ENCODE data around the gene GTF2A1.

The GTF2A1 gene

GRCh38 chr14:81162941-81163340 is 57.8 kb downstream of the GTF2A1 start:
- Histone ChIP-seq H3K4me3 (ENCODE audit: low read length) (no peak overlapping the region), H3K9ac (ENCODE audit: low read depth, low read length) (no peak overlapping the region), H3K4me1 (ENCODE audit: insufficient read depth, low read length) (no peaks in the 10 kb centered on the region), H3K36me3 (ENCODE audit: insufficient read depth, low read length) (no peaks in the 10 kb centered on the region), H3K9me3 (ENCODE audit: insufficient read depth, low read depth, low read length) (no peaks in the 10 kb centered on the region), H3K27me3 (ENCODE audit: insufficient read depth, low read length) (no peaks in the 10 kb centered on the region), H3K27ac (ENCODE audit: low read depth, low read length) (no peak overlapping the region)
- 92% methylated on average over 3 of the region's 3 CpGs for WGBS

DNA sequence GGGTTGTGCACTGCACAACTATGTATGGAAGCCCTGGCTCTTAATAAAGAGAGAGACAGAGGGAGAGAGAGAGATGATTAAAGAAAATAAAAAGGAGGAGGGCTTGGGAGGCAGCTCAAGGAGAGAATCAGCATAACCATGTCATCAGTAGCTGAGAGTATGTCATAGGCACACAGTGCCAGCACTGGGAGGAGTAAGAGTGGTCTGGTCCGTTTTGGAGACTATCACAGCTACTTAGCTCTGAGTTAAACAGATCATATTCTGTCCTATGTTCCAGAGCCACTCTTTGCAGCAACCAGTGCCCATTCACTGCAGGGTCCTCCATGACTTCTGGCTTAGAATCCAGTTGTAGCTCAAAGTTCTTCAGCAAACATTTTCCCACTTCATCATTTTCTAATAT is 59.0 kb downstream of the GTF2A1 start:
- no peaks in the 10 kb centered on the region for H3K4me1 ChIP-seq (ENCODE audit: insufficient read depth, low read length)
- no peaks in the 10 kb centered on the region for H3K36me3 ChIP-seq (ENCODE audit: insufficient read depth, low read length)
- H3K27me3 ChIP-seq (ENCODE audit: insufficient read depth, low read length), result no peaks in the 10 kb centered on the region
- no peak overlapping the region for H3K9ac ChIP-seq (ENCODE audit: low read depth, low read length)
- H3K27ac ChIP-seq (ENCODE audit: low read depth, low read length), result no peak overlapping the region
- no peak overlapping the region for H3K4me3 ChIP-seq (ENCODE audit: low read length)
- WGBS, result 65% methylated on average over 1 of the region's 1 CpG
- H3K9me3 ChIP-seq (ENCODE audit: insufficient read depth, low read depth, low read length), result no peaks in the 10 kb centered on the region

DNA sequence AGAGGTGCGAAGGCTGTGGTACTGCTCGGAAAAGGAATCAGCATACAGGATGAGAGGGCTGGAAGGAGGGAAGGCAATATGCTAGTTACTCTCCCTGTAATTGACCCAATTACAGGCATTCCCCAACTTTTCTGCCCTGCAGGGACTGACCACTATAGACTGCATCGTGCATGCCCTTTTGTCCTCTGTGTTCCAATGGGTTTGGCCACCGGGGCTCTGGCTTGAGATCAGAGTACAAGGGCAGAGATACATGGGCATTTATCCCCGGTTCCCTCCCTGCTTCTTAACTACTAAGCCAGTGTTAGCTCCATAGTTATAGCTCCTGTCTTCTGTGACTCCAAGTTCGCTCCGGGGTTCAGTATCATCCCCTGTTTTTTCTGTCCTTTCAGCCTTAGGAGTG is 59.7 kb downstream of the GTF2A1 start:
- H3K4me1 ChIP-seq (ENCODE audit: insufficient read depth, low read length), result no peaks in the 10 kb centered on the region
- no peaks in the 10 kb centered on the region for H3K27me3 ChIP-seq (ENCODE audit: insufficient read depth, low read length)
- no peak overlapping the region for H3K4me3 ChIP-seq (ENCODE audit: low read length)
- no peak overlapping the region for H3K9ac ChIP-seq (ENCODE audit: low read depth, low read length)
- no peak overlapping the region for H3K27ac ChIP-seq (ENCODE audit: low read depth, low read length)
- H3K36me3 ChIP-seq (ENCODE audit: insufficient read depth, low read length), result no peaks in the 10 kb centered on the region
- no peaks in the 10 kb centered on the region for H3K9me3 ChIP-seq (ENCODE audit: insufficient read depth, low read depth, low read length)
- WGBS, result 92% methylated on average over 7 of the region's 7 CpGs

GRCh38 chr14:81157431-81157830 is 63.3 kb downstream of the GTF2A1 start:
- 94% methylated on average over 1 of the region's 1 CpG for WGBS
- H3K9ac ChIP-seq (ENCODE audit: low read depth, low read length), result no peak overlapping the region
- H3K27ac ChIP-seq (ENCODE audit: low read depth, low read length), result no peak overlapping the region

GRCh38 chr14:81153187-81153586 is 67.6 kb downstream of the GTF2A1 start:
- 77% methylated on average over 1 of the region's 1 CpG for WGBS
- H3K4me3 ChIP-seq (ENCODE audit: low read length), result no peak overlapping the region
- no peak overlapping the region for H3K27ac ChIP-seq (ENCODE audit: low read depth, low read length)
- H3K36me3 ChIP-seq (ENCODE audit: insufficient read depth, low read length), result no peaks in the 10 kb centered on the region
- no peaks in the 10 kb centered on the region for H3K27me3 ChIP-seq (ENCODE audit: insufficient read depth, low read length)
- H3K4me1 ChIP-seq (ENCODE audit: insufficient read depth, low read length), result no peaks in the 10 kb centered on the region
- H3K9me3 ChIP-seq (ENCODE audit: insufficient read depth, low read depth, low read length), result no peaks in the 10 kb centered on the region
- H3K9ac ChIP-seq (ENCODE audit: low read depth, low read length), result no peak overlapping the region

More at GRCh38 chr14:81157431-81157830, 63.3 kb downstream of the GTF2A1 start:
- Histone ChIP-seq H3K36me3 (ENCODE audit: insufficient read depth, low read length) (no peaks in the 10 kb centered on the region), H3K4me1 (ENCODE audit: insufficient read depth, low read length) (no peaks in the 10 kb centered on the region), H3K9me3 (ENCODE audit: insufficient read depth, low read depth, low read length) (no peaks in the 10 kb centered on the region), H3K27me3 (ENCODE audit: insufficient read depth, low read length) (no peaks in the 10 kb centered on the region), H3K4me3 (ENCODE audit: low read length) (no peak overlapping the region)

DNA sequence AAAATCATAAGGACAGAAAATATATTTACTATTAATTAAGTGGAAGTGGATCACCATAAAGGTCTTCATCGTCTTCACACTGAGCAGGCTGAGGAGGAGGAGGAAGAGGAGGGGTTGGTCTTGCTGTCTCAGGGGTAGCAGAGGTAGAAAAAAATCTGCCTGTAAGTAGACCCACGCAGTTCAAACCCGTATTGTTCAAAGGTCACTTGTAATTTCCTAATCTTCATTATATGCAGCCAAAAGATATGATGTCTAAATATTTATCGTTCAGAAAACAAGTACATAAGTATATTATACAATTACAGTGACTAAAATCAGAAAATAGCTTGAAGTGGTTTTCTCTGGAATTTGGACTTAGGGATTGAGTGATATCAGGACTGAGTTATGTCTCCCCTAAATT is 72.1 kb downstream of the GTF2A1 start:
- Histone ChIP-seq H3K36me3 (ENCODE audit: insufficient read depth, low read length) (no peaks in the 10 kb centered on the region), H3K27me3 (ENCODE audit: insufficient read depth, low read length) (no peaks in the 10 kb centered on the region), H3K9ac (ENCODE audit: low read depth, low read length) (no peak overlapping the region), H3K27ac (ENCODE audit: low read depth, low read length) (no peak overlapping the region), H3K4me1 (ENCODE audit: insufficient read depth, low read length) (no peaks in the 10 kb centered on the region), H3K9me3 (ENCODE audit: insufficient read depth, low read depth, low read length) (no peaks in the 10 kb centered on the region), H3K4me3 (ENCODE audit: low read length) (no peak overlapping the region)
- 90% methylated on average over 3 of the region's 4 CpGs for WGBS

GRCh38 chr14:81147140-81147897 is 73.4 kb downstream of the GTF2A1 start:
- Histone ChIP-seq H3K27ac (ENCODE audit: low read depth, low read length) (no peak overlapping the region), H3K9ac (ENCODE audit: low read depth, low read length) (no peak overlapping the region), H3K9me3 (ENCODE audit: insufficient read depth, low read depth, low read length) (no peaks in the 10 kb centered on the region), H3K36me3 (ENCODE audit: insufficient read depth, low read length) (no peaks in the 10 kb centered on the region), H3K4me3 (ENCODE audit: low read length) (no peak overlapping the region), H3K4me1 (ENCODE audit: insufficient read depth, low read length) (no peaks in the 10 kb centered on the region), H3K27me3 (ENCODE audit: insufficient read depth, low read length) (no peaks in the 10 kb centered on the region)
- 74% methylated on average over 2 of the region's 2 CpGs for WGBS

DNA sequence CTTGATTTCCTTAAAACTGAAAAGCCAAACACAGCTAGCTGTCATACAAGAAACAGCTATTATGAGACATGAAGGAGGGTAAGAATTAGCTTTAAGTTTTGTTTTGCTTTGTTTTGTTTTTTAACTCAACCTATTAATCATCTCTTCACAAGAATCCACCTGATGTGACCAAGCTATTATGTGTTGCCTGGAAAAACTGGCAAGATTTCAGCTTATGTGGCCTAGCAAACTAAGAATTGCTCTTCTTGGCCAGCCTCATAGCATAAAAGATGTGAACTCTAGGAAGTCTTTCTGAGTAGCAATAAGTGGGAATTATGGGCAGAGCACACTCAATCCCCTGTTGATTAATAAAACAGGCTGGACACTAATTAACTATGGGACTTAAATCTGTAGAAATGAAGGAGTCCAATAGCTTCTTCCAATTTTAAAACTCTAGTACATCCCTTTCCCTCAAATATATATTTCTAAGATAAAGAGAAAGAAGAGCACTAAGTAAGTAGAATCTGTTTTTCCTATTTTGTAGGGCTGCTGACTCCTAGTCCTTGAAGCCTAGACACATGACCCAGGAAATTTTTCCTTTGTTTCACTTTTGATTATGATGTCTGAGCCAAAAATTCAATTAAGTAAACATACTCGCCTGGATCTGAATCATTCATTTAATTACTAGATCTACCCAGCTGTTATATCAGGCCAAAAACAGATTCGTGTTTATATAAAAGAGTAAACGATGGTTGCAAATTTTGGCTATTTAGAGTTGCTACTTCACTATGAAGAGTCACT is 75.7 kb downstream of the GTF2A1 start:
- 97% methylated on average over 3 of the region's 3 CpGs for WGBS
- no peak overlapping the region for H3K4me3 ChIP-seq (ENCODE audit: low read length)
- H3K9ac ChIP-seq (ENCODE audit: low read depth, low read length), result no peak overlapping the region
- H3K4me1 ChIP-seq (ENCODE audit: insufficient read depth, low read length), result no peaks in the 10 kb centered on the region
- H3K27ac ChIP-seq (ENCODE audit: low read depth, low read length), result no peak overlapping the region
- no peaks in the 10 kb centered on the region for H3K9me3 ChIP-seq (ENCODE audit: insufficient read depth, low read depth, low read length)
- no peaks in the 10 kb centered on the region for H3K27me3 ChIP-seq (ENCODE audit: insufficient read depth, low read length)
- no peaks in the 10 kb centered on the region for H3K36me3 ChIP-seq (ENCODE audit: insufficient read depth, low read length)

GRCh38 chr14:81143793-81144192 is 77.0 kb downstream of the GTF2A1 start:
- H3K9ac ChIP-seq (ENCODE audit: low read depth, low read length), result no peak overlapping the region
- 94% methylated on average over 8 of the region's 8 CpGs for WGBS

GRCh38 chr14:81141426-81141825 is 79.3 kb downstream of the GTF2A1 start:
- H3K9me3 ChIP-seq (ENCODE audit: insufficient read depth, low read depth, low read length), result no peaks in the 10 kb centered on the region
- 85% methylated on average over 2 of the region's 2 CpGs for WGBS
- no peaks in the 10 kb centered on the region for H3K4me1 ChIP-seq (ENCODE audit: insufficient read depth, low read length)
- no peak overlapping the region for H3K9ac ChIP-seq (ENCODE audit: low read depth, low read length)
- no peaks in the 10 kb centered on the region for H3K36me3 ChIP-seq (ENCODE audit: insufficient read depth, low read length)
- H3K27ac ChIP-seq (ENCODE audit: low read depth, low read length), result no peak overlapping the region
- no peaks in the 10 kb centered on the region for H3K27me3 ChIP-seq (ENCODE audit: insufficient read depth, low read length)
- no peak overlapping the region for H3K4me3 ChIP-seq (ENCODE audit: low read length)

More at GRCh38 chr14:81143793-81144192, 77.0 kb downstream of the GTF2A1 start:
- no peaks in the 10 kb centered on the region for H3K27me3 ChIP-seq (ENCODE audit: insufficient read depth, low read length)
- no peaks in the 10 kb centered on the region for H3K4me1 ChIP-seq (ENCODE audit: insufficient read depth, low read length)
- H3K4me3 ChIP-seq (ENCODE audit: low read length), result no peak overlapping the region
- no peaks in the 10 kb centered on the region for H3K9me3 ChIP-seq (ENCODE audit: insufficient read depth, low read depth, low read length)
- no peaks in the 10 kb centered on the region for H3K36me3 ChIP-seq (ENCODE audit: insufficient read depth, low read length)
- no peak overlapping the region for H3K27ac ChIP-seq (ENCODE audit: low read depth, low read length)

DNA sequence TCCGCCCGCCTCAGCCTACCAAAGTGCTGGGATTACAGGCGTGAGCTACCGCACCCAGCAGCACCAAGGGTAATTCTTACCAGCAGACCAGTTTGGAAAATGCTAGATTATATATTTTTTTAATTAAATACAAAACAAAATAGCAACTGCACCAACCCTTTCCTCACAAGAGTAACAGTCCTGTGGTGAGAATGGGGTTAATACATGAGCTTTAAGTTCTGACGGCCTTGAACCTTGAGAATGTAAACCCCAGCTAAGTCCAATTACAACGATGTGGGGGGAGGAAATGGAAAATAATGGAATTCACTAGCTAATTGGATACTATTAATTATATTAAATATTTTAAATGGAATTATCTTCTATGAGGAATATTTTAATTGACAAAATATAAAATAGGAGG is 82.3 kb downstream of the GTF2A1 start:
- H3K9me3 ChIP-seq (ENCODE audit: insufficient read depth, low read depth, low read length), result no peaks in the 10 kb centered on the region
- WGBS, result 94% methylated on average over 6 of the region's 6 CpGs

More for the DNA sequence above, 82.3 kb downstream of the GTF2A1 start:
- Histone ChIP-seq H3K4me3 (ENCODE audit: low read length) (no peak overlapping the region), H3K27ac (ENCODE audit: low read depth, low read length) (no peak overlapping the region), H3K27me3 (ENCODE audit: insufficient read depth, low read length) (no peaks in the 10 kb centered on the region), H3K9ac (ENCODE audit: low read depth, low read length) (no peak overlapping the region), H3K36me3 (ENCODE audit: insufficient read depth, low read length) (no peaks in the 10 kb centered on the region), H3K4me1 (ENCODE audit: insufficient read depth, low read length) (no peaks in the 10 kb centered on the region)
